Mucosa of rectum (tissue), 2 donors: ENCODE results near the gene ST3GAL6.
"Not testable (repeated sequence)": the region's sequence is repeated elsewhere in the genome, so short reads cannot be mapped to it uniquely, and the experiment has no call there.

ENCODE experiments used
- H3K27ac ChIP-seq, 2 donors: one replicate each; pipeline ENCODE4 v1.7.0; 2013; ENCODE audit warnings: inconsistent platforms in 2 of 2, low read depth in 2 of 2, low read length in 2 of 2
- H3K27me3 ChIP-seq, 2 donors: one replicate each; pipeline ENCODE4 v1.7.0; 2013; ENCODE audit warnings: low read length in 2 of 2; ENCODE audit not compliant: control insufficient read depth in 2 of 2, insufficient read depth in 2 of 2
- H3K36me3 ChIP-seq, 2 donors: one replicate each; pipeline ENCODE4 v1.7.0; 2013; ENCODE audit warnings: low read length in 2 of 2; ENCODE audit not compliant: control insufficient read depth in 2 of 2, insufficient read depth in 2 of 2
- H3K4me1 ChIP-seq, 2 donors: one replicate each; pipeline ENCODE4 v1.7.0; 2013; ENCODE audit warnings: low read length in 2 of 2, mild to moderate bottlenecking in 1 of 2; ENCODE audit not compliant: control insufficient read depth in 2 of 2, insufficient read depth in 2 of 2
- H3K4me3 ChIP-seq, 2 donors: one replicate each; pipeline ENCODE4 v1.7.0; 2013; ENCODE audit warnings: low read length in 2 of 2
- H3K9ac ChIP-seq, 2 donors: one replicate each; pipeline ENCODE4 v1.7.0; 2013; ENCODE audit warnings: low read length in 2 of 2, low read depth in 1 of 2, mild to moderate bottlenecking in 1 of 2
- H3K9me3 ChIP-seq, 2 donors: one replicate each; pipeline ENCODE4 v1.7.0; 2013; ENCODE audit warnings: low read length in 2 of 2; ENCODE audit not compliant: control insufficient read depth in 2 of 2
- donor health status: healthy.
- donor health status: Normal muscosa, but diverticular disease.

The ST3GAL6 gene

GRCh38 chr3:98827221-98827920, 64.2 kb downstream of the ST3GAL6 start:
- no peaks in the 10 kb centered on the region for H3K9me3 ChIP-seq
- H3K36me3 ChIP-seq, result no peaks in the 10 kb centered on the region
- no peak overlapping the region for H3K9ac ChIP-seq
- H3K4me1 ChIP-seq, result no peaks in the 10 kb centered on the region
- no peak overlapping the region for H3K27ac ChIP-seq
- no peaks in the 10 kb centered on the region for H3K27me3 ChIP-seq
- H3K4me3 ChIP-seq, result no peak overlapping the region

- Histone ChIP-seq H3K36me3 (no peaks in the 10 kb centered on the region), H3K9me3 (no peaks in the 10 kb centered on the region), H3K27ac (no peak overlapping the region), H3K9ac (no peak overlapping the region), H3K27me3 (no peaks in the 10 kb centered on the region), H3K4me1 (no peaks in the 10 kb centered on the region), H3K4me3 (no peak overlapping the region)
Measured at GRCh38 chr3:98829246-98829832, 66.2 kb downstream of the ST3GAL6 start.

GRCh38 chr3:98831060-98831459, 67.9 kb downstream of the ST3GAL6 start:
- H3K27ac ChIP-seq, H3K27me3 ChIP-seq: not testable (repeated sequence)

GRCh38 chr3:98839846-98840245, 76.7 kb downstream of the ST3GAL6 start:
- H3K36me3 ChIP-seq, result no peaks in the 10 kb centered on the region
- H3K9ac ChIP-seq, result no peak overlapping the region
- H3K27ac ChIP-seq, result no peak overlapping the region
- no peaks in the 10 kb centered on the region for H3K9me3 ChIP-seq
- H3K4me3 ChIP-seq, result no peak overlapping the region
- no peaks in the 10 kb centered on the region for H3K27me3 ChIP-seq
- no peaks in the 10 kb centered on the region for H3K4me1 ChIP-seq

More at GRCh38 chr3:98831060-98831459, 67.9 kb downstream of the ST3GAL6 start:
- H3K4me1 ChIP-seq, H3K36me3 ChIP-seq, H3K9me3 ChIP-seq, H3K4me3 ChIP-seq, H3K9ac ChIP-seq: not testable (repeated sequence)

- no peak overlapping the region for H3K4me3 ChIP-seq
- H3K36me3 ChIP-seq, result peaks cover 0 to 4% of the 10 kb centered on the region in 2 donors
- H3K9me3 ChIP-seq, result no peaks in the 10 kb centered on the region
- H3K27me3 ChIP-seq, result no peaks in the 10 kb centered on the region
- H3K4me1 ChIP-seq, result no peaks in the 10 kb centered on the region
- no peak overlapping the region for H3K9ac ChIP-seq
- H3K27ac ChIP-seq, result no peak overlapping the region
Measured at GRCh38 chr3:98843266-98843959, 80.3 kb downstream of the ST3GAL6 start.
